ENCODE results near the gene KCNJ12.
"Not testable (repeated sequence)": the region's sequence is repeated elsewhere in the genome, so short reads cannot be mapped to it uniquely, and the experiment has no call there.

The KCNJ12 gene

DNA sequence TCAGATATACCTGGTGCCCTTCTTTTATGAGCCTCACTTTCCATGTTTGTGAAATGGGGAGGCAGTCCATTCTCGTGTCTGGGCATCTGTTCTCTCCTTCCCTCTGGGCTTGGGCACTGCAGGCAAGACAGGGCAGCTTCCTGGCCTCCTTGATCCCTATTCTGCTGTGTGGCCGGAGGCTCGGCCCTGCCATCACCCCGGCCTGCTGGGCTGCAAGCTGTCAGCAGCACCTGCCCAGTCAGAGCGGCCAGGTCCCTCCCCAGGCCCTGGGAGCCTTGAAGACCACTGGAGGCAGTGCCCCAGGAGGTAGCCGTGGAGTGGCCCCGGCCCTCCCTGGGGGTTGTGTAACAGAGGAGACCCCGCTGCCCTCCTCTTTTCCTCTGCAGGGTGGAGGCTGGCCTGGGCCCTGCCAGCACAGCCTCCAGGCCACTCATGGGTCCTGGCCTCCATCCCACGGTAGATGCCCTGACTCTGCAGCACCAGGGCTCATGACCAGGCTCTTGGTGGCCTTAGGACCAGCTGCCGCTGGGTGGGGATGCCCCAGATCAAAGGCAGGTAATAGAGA, 9.2 kb downstream of the KCNJ12 start:
- DNase-seq (ENCODE audit: low read depth, low spot score): no peak

DNA sequence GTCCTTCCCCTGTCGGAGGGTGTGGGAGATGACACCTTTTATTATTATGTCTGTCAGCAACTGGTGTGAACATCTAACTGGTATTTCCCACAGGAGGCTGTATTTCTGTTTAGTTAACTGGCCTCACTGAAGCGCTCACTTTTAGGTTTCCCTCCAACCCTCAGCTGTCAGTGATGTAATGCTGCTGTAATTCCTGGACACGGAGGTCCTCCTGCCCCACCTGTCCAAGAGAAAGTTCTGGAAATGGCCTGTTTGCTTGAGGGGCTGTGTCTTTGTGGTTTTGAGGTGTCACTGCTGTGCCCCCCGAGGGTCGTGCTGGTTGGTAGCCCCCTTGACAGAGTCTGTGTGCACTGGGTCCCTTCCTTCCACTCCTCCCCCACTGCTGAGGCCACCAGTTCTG, 11.5 kb downstream of the KCNJ12 start:
- no peak for DNase-seq (ENCODE audit: low read depth, low spot score)

GRCh38 chr17:21388066-21388465, 11.9 kb downstream of the KCNJ12 start:
- DNase-seq (ENCODE audit: low read depth, low spot score): no peak

DNA sequence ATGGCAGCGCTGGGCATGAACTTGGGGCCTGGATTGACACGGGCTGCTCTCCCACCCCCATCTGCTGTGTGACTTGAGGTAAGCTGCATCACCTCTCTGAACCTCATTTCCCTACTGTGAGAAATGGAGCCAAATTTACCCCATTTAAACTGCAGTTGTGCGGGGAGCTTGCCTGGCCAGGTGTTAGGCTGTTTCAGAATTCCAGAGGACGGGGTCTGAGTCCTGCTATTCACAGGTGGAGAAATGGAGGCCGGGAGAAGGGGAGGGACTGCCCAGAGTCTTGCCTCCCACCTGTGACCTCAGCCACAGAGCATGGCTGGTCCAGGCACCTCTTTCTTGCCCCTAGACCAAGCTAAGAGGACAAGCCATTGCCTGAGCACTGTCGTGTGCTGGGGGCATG, 12.8 kb downstream of the KCNJ12 start:
- DNase-seq (ENCODE audit: low read depth, low spot score): no peak

GRCh38 chr17:21389394-21389793, 13.2 kb downstream of the KCNJ12 start:
- DNase-seq (ENCODE audit: low read depth, low spot score): no peak

DNA sequence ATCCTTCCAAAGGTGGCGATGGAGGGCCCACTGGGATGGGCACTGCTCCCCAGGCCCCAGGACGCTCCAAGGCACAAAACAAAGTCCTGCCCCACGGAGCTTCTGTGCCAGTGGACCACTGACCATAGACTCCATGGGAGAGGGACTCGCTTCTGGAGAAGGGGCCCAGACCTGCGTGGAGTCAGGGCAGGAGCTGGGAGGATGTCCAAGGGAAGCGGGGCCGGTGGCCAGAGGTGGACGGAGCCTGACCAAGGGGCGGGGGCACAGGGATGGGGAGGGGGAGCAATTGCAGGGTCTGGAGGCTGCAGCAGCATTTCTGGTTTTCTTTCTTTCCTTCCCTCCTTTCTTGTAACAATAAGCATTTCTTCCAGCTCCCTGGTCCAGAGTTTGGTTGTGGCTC, 14.1 kb downstream of the KCNJ12 start:
- no peak for DNase-seq (ENCODE audit: low read depth, low spot score)

GRCh38 chr17:21392266-21392665, 16.1 kb downstream of the KCNJ12 start:
- no peak for DNase-seq (ENCODE audit: low read depth, low spot score)

- DNase-seq (ENCODE audit: low read depth, low spot score): no peak
These were observed 18.1 kb downstream of the KCNJ12 start for GRCh38 chr17:21394265-21394664.

DNA sequence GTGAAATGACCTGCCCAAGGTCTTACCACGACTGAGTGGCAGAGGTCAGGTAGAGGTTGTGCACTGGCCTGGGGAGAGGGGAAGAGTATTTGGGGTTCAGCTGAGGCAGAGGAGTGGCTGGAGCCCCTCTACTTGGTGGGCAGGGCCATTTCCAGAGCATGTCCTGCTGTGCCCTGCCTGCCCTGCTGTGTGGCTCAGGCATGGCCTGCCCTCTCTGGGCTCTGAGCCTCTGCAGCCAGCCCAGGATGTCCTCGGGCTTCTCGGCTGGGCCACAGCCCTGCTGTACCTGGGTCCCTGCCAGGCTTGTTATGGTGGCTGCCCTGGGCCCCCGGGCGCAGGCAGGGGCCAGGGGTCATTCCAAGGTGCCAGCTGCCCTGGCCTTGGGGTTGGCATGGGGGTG, 19.6 kb downstream of the KCNJ12 start:
- no peak for DNase-seq (ENCODE audit: low read depth, low spot score)

- DNase-seq (ENCODE audit: low read depth, low spot score): no peak
These were observed 20.1 kb downstream of the KCNJ12 start for GRCh38 chr17:21396237-21396636.

DNA sequence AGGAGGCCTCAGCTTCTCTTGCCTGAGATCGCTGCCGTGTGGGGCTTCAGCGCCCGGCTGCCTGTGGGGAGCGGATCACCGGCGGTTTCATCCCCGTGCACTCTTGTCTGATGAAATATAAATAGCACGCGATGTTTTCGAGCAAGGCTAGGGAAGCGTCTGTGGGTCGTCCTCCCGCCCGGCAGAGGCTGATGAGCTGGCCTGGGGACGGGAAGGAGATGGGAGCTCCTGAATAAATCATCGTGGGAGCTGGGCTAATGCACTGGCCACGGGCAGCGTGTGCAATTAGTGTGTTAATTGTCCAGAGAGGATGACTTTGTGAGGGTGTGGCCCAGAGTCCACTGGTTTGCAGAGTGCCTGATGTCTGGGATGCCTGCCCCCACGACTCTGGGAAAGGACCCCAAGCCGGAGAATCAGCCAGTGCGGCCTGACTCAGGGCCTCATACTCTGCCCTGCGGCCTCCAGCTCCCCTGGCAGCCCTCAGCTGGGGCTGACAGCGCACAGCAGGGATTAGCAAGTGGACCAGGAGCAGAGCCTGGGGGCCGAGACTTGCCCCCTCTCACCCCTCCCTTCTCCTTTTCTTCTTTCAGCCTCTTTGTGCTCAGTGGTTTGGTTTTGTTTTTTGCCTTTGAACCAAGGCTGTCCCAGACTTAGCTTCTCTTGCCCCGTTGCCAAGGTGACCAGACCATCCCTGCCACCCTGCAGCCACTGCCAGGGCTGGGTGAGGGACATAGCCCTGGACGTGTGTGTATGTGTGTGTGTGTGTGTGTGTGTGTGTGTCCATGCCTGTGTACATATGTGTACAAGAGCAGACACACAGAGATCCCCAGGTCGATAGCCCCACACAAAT, 21.4 kb downstream of the KCNJ12 start:
- peak; percentile 65 for DNase-seq (ENCODE audit: low read depth, low spot score)

GRCh38 chr17:21399474-21400186, 23.5 kb downstream of the KCNJ12 start:
- DNase-seq (ENCODE audit: low read depth, low spot score): no peak

GRCh38 chr17:21400187-21400569, 24.0 kb downstream of the KCNJ12 start:
- not testable (repeated sequence) for DNase-seq (ENCODE audit: low read depth, low spot score)

DNA sequence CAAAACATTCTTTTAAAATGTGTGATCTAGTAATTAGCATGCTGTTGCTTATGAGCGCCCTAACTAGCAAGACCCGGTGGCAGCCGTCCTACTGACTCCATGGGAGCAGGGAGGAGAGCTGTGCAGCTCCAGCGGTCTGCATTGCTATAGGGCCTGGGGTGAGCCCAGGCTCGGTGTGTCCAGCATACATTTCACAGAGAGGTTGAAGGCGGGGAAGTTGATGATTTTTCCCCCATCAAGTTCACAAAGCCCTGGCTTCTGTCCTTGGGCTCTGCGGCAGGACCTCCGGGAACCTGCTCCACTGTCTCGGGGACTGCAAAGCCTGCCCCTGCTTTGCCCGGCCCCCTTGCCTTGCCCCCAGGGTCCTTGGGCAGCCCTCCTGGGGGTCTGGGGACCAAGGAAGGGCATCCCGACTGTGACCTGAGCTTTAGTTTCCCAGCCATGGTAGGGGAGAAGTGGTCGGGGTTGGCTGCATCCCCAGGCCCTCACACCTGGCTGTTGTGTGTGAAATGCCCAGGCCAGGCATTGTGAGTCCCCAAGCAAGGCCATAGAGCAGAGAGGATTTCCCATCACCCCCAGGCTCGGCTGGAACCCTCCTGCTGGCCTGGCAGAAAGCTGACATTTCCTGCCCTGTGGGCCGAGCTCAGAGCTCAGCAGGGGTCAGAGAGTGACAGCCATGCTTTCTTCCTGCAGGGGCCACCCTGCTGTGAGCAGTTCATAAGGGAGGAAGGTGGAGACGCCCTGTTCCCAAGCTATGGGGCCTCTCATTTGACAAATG, 24.8 kb downstream of the KCNJ12 start:
- peak; percentile 33 for DNase-seq (ENCODE audit: low read depth, low spot score)

- peak; percentile 96 for DNase-seq (ENCODE audit: low read depth, low spot score)
These were observed 26.0 kb downstream of the KCNJ12 start for GRCh38 chr17:21402166-21402571.

DNA sequence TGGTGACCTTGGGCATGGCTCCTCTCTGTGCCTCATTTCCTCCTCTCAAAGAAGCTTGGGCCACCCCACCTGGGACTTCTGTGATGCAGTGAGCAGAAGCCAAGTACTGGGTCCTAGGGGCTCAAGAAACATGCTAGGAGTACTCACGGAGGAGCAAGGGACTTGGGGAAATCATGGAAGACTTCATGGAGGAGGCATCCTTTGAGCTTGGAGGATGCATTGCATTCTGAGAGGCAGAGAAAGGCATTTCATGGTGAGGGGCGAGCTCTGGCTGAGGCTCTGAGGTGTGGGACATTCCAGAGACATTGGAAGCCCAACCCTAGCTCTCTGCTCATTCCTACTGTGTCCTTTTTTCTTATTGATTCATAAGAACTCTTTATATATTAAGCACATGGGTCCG, 26.8 kb downstream of the KCNJ12 start:
- DNase-seq (ENCODE audit: low read depth, low spot score): not testable (repeated sequence)

- DNase-seq (ENCODE audit: low read depth, low spot score): not testable (repeated sequence)
These were observed 27.9 kb downstream of the KCNJ12 start for GRCh38 chr17:21404106-21404505.

DNA sequence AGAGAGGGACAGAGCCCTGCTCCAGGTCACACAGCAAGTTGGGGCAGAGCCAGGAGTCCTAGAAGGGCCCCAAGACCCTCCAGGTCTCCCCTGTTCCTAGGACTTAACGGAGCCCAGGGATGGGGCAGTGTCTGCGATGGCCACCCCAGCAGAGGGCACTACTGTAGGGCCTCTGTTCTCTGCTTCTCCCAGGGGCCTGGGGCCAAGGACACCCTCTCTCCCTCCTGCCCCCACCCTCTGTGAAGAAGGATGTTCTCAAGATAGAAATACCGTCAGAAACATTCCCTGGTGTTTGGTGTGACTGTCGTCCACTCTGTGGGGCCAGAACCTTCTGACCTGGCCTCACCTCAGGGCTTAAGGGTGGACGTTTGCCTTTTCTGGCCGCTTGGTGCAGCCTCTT, 28.4 kb downstream of the KCNJ12 start:
- not testable (repeated sequence) for DNase-seq (ENCODE audit: low read depth, low spot score)

DNA sequence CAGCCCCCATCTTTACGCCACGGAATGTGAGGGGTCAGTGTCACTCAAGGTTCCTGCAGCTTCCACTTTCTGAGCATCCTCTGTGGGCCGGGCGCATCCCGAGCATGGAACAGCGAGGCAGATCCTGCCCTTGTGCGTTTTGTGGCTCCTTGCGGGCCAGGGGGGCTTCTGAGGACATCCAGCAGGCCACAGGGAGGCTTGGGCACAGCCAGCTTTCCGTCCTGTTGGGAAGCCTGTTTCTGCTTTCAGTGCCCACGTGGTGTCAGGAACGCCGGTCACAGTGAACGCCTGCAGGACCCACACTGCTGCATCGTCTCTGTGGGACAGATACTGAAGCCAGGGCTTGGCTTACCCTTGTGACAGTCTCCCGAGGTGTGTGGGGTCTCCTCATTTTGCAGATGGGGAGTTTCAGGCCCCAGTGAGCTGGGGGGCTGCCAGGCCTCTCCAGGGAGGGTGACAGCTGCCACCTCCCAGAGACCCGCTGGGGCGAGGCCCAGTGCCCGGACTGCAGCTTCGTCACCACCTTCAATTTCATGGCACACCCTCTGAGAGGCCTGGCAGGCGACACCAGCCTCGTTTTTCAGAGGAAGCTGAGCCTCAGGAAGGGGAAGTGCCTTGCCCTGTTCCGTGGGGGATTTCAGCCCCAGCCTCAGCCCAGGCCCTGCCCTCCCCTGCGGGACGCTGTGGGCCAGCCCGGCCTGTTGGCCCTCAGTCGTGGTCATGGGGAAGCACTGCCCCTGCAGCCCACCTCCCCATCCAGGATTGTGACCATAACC, 29.0 kb downstream of the KCNJ12 start:
- DNase-seq (ENCODE audit: low read depth, low spot score): not testable (repeated sequence)

DNA sequence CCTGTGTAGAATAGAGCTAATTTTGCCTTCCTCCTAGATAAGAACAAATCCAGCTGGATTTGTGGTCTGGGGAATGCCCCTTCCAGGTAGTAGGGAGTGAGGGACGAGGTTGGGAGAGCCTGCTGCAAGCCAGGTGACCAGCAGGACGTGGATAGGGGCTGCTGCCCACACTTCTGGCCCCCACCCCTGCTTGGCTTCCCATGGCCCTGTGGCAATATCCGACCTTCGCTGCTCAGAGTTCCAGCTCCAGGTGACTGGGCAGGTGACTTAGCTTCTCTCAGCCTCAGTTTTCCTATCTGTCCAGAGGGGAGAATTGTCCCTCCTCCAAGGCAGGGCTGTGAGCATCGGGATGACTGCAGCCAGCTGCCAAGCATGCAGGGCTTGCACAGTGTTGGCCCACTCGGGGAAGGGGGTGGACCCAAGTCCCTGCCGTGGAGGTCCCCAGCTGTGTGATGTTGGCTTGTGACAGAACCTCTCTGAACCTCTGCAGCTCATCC, 29.8 kb downstream of the KCNJ12 start:
- not testable (repeated sequence) for DNase-seq (ENCODE audit: low read depth, low spot score)

Data from astrocyte of the hippocampus (primary cell).